Peyer's patch (tissue), 4 donors: ENCODE measurements around the gene ARL5A.

Experiments used
- POLR2A ChIP-seq, 2 donors: fragments of 450-650 bp; IDR thresholded peaks; one replicate each; pipeline ENCODE4 v1.5.1; 2017; ENCODE audit warnings: antibody characterized with exemption in 2 of 2, mild to moderate bottlenecking in 2 of 2, moderate library complexity in 2 of 2
- TF ChIP-seq, protein P1 (sequence below), 6 experiments: fragments of 450-650 bp in 4 of 6; fragments of 200-600 bp in 2 of 6; sonication (generic) in 1 of 6; IDR thresholded peaks; one replicate each; pipeline ENCODE4 v1.5.1; 2017 to 2019; ENCODE audit warnings: antibody characterized with exemption in 6 of 6, mild to moderate bottlenecking in 3 of 6, moderate library complexity in 1 of 6

DNA sequence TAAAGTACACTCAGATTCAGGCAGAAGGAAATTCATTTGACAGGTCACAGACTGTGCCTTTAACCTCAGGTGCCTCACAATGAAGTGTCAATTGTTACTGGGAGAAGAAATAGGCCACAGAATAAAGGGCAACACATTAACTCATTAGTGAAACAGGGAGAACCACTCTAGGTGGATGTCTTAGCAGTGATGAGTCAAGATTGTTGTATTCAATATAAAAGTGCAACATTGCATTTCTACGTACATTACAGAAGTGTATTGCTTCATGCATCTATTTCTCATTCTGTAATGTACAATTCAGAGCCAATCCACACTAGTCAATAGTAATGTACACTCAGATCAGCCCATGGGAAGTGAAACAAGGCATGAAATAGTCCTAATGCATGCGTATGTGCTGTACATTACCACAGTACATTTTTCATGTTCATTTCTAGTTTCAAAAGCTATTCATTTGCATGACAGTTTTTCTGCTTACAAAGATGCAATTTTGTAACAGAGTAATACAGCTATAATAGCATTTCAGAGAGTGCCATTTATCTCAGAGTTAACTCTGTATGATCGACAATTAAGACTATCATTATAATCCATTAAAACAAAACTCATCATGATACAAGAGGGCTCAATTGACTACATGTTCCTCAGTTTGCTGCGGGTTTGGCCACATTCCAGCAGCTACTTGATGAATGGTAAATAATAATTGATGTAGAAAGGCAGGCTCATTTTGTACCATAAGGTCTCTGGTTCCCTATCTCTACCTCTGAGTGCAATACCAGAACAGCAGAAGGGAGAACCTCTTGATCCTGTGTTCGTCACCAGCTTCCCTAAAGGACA is 12.2 kb upstream of the ARL5A start:
- TF ChIP-seq, protein P1, sequence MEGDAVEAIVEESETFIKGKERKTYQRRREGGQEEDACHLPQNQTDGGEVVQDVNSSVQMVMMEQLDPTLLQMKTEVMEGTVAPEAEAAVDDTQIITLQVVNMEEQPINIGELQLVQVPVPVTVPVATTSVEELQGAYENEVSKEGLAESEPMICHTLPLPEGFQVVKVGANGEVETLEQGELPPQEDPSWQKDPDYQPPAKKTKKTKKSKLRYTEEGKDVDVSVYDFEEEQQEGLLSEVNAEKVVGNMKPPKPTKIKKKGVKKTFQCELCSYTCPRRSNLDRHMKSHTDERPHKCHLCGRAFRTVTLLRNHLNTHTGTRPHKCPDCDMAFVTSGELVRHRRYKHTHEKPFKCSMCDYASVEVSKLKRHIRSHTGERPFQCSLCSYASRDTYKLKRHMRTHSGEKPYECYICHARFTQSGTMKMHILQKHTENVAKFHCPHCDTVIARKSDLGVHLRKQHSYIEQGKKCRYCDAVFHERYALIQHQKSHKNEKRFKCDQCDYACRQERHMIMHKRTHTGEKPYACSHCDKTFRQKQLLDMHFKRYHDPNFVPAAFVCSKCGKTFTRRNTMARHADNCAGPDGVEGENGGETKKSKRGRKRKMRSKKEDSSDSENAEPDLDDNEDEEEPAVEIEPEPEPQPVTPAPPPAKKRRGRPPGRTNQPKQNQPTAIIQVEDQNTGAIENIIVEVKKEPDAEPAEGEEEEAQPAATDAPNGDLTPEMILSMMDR (IDR thresholded peaks at IDR 0.05): no peak
- no peak for TF ChIP-seq POLR2A (IDR thresholded peaks at IDR 0.05)
